Fibroblast of the aortic adventitia (primary cell): ENCODE data around the gene TMEM223. TPM values are rescaled to one million over a fixed set of nuclear protein-coding genes. Genes with fewer than 3 reads are reported as not detected.

Experiments used
- DNase-seq: peaks from one replicate; pipeline ENCODE4 v3.0.0-alpha.2; 2010; ENCODE audit warnings: low read depth
- H3K4me3 ChIP-seq: 2 replicates; pipeline ENCODE4 v1.5.1; 2011; ENCODE audit warnings: low read depth, mild to moderate bottlenecking, control low read depth, low read length, moderate library complexity
- total RNA-seq: library from RNA; depleted of rRNA; stranded (reverse); fragments of >200 nt; gene quantifications from 2 replicates; pipeline ENCODE4 v1.2.3, GENCODE V29; 2012; ENCODE audit warnings: low replicate concordance
- TF ChIP-seq, protein P1 (sequence below): IDR thresholded peaks from 2 replicates; pipeline ENCODE4 v1.5.1; 2011; ENCODE audit warnings: mild to moderate bottlenecking, low read length, control low read depth, inconsistent platforms; ENCODE audit not compliant: insufficient read depth

The TMEM223 gene
- total RNA-seq, 1 donor = 14.7 TPM

DNA sequence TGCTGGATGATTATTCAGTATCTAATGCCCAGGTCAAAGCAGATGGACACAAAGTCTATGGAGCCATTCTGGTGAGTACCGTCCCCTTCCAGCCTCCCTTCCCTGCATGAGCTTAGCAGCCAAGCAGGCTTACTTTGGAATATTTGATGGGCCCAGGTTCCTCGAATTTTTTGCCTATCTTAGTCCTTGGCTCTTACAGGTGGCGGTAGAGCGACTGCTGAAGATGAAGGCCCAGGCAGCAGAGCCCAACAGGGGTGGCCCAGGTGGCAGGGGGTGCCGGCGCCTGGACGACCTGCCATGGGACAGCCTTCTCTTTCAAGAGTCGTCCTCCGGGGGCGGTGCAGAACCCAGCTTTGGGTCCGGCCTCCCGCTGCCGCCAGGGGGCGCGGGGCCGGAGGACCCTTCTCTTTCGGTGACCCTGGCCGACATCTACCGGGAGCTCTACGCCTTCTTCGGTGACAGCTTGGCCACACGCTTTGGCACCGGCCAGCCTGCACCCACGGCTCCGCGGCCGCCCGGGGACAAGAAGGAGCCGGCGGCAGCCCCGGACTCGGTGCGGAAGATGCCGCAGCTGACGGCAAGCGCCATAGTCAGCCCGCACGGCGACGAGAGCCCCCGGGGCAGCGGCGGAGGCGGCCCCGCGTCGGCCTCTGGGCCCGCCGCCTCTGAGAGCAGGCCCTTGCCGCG is 5.3 kb downstream of the TMEM223 start:
- DNase-seq = peak; percentile 68
- peak overlapping the region; percentile 95 for H3K4me3 ChIP-seq
- TF ChIP-seq, protein P1, sequence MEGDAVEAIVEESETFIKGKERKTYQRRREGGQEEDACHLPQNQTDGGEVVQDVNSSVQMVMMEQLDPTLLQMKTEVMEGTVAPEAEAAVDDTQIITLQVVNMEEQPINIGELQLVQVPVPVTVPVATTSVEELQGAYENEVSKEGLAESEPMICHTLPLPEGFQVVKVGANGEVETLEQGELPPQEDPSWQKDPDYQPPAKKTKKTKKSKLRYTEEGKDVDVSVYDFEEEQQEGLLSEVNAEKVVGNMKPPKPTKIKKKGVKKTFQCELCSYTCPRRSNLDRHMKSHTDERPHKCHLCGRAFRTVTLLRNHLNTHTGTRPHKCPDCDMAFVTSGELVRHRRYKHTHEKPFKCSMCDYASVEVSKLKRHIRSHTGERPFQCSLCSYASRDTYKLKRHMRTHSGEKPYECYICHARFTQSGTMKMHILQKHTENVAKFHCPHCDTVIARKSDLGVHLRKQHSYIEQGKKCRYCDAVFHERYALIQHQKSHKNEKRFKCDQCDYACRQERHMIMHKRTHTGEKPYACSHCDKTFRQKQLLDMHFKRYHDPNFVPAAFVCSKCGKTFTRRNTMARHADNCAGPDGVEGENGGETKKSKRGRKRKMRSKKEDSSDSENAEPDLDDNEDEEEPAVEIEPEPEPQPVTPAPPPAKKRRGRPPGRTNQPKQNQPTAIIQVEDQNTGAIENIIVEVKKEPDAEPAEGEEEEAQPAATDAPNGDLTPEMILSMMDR = peak; percentile 99

GRCh38 chr11:62782753-62783152 is 9.1 kb downstream of the TMEM223 start:
- no peak overlapping the region for H3K4me3 ChIP-seq
- DNase-seq = no peak
- TF ChIP-seq, protein P1 = no peak

DNA sequence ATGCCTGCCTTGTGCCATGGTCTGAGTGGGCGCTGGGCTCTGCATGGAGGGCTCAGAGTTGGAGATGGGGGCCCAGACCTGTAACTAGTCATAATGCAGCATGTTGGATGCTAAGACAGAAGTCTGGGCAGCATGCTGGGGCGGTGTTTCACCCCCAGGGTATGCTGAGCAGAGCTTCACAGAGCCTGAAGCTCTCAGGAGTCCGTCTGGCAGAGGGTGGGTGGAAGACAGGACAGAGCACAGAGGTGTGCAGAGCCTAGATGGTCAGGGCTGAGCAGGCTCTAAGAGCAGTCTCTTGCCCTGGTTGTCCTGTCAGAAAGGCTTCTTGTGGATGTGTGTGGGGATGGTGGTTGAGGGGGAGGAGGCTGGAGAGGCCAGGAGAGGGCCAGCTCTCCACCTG is 13.4 kb downstream of the TMEM223 start:
- TF ChIP-seq, protein P1 = no peak
- no peak for DNase-seq

GRCh38 chr11:62777389-62777788 is 14.4 kb downstream of the TMEM223 start:
- H3K4me3 ChIP-seq = no peak overlapping the region
- TF ChIP-seq, protein P1 = no peak
- no peak for DNase-seq

More for the DNA sequence above, 13.4 kb downstream of the TMEM223 start:
- no peak overlapping the region for H3K4me3 ChIP-seq

- TF ChIP-seq, protein P1 = no peak
- H3K4me3 ChIP-seq = no peak overlapping the region
- no peak for DNase-seq
These were observed 16.2 kb downstream of the TMEM223 start for GRCh38 chr11:62775646-62776045.

DNA sequence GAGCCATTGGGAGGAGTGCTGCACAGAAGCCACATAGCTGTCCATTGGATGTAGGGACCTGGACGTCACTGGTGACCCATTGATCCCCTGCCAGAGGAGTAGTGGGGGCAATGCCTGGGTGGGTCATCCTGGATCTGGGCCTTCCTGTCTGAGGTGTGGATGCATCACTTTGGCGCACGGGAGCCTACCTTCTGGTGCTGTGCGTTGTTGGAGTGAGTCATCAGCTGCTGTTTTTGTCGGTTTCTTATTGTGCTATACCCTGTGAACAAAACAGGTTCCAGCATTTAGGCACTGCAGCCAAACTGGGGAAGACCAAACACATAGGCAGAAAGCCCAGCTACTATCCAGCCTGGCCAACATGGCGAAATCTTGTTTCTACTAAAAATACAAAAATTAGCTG is 17.4 kb downstream of the TMEM223 start:
- no peak overlapping the region for H3K4me3 ChIP-seq
- TF ChIP-seq, protein P1 = no peak
- no peak for DNase-seq
